Chondrocyte (in vitro differentiated cells): ENCODE results near the gene KRTAP10-10. TPM values are rescaled to one million over a fixed set of nuclear protein-coding genes. Genes with fewer than 3 reads are reported as not detected.

Source experiments
- DNase-seq: peaks from one replicate; pipeline ENCODE4 v3.0.0; 2021; ENCODE audit warnings: mixed read lengths, low spot score
- H3K27ac Mint-ChIP-seq: one replicate; pipeline ENCODE4 v1.8.0; 2021; ENCODE audit warnings: mild to moderate bottlenecking, moderate library complexity, mixed read lengths; ENCODE audit not compliant: unreplicated experiment
- H3K27me3 Mint-ChIP-seq: 2 replicates; pipeline ENCODE4 v1.8.0; 2021; ENCODE audit warnings: low read depth, mixed read lengths
- H3K36me3 Mint-ChIP-seq: 2 replicates; pipeline ENCODE4 v1.8.0; 2021; ENCODE audit warnings: low read depth, mixed read lengths
- H3K4me1 Mint-ChIP-seq: 2 replicates; pipeline ENCODE4 v1.8.0; 2021; ENCODE audit warnings: low read depth, mild to moderate bottlenecking, mixed read lengths
- H3K4me3 Mint-ChIP-seq: one replicate; pipeline ENCODE4 v1.8.0; 2021; ENCODE audit warnings: mild to moderate bottlenecking, moderate library complexity, mixed read lengths; ENCODE audit not compliant: unreplicated experiment
- H3K9me3 Mint-ChIP-seq: 2 replicates; pipeline ENCODE4 v1.8.0; 2021; ENCODE audit warnings: low read depth, mixed read lengths
- CTCF ChIP-seq: fragments of 200-600 bp; sonication (generic); IDR thresholded peaks from 2 replicates; pipeline ENCODE4 v1.5.0; 2021; ENCODE audit warnings: antibody characterized with exemption, mild to moderate bottlenecking, moderate library complexity
- total RNA-seq: library from RNA; stranded (reverse); gene quantifications from 3 replicates; pipeline ENCODE4 v1.2.1, GENCODE V29; 2021

KRTAP10-10 gene
- total RNA-seq, 1 donor from 2014 or later: not detected

- TF ChIP-seq CTCF: no peak
- no peaks in the 10 kb centered on the region for H3K9me3 Mint-ChIP-seq
- H3K36me3 Mint-ChIP-seq: peaks cover 4% of the 10 kb centered on the region
- no peaks in the 10 kb centered on the region for H3K4me1 Mint-ChIP-seq
- H3K4me3 Mint-ChIP-seq: no peak overlapping the region
- no peak for DNase-seq
- H3K27me3 Mint-ChIP-seq: peaks cover 73% of the 10 kb centered on the region
- H3K27ac Mint-ChIP-seq: no peak overlapping the region
These were observed 49.0 kb downstream of the KRTAP10-10 start for GRCh38 chr21:44686000-44686781.

- Mint-ChIP-seq H3K27ac (no peak overlapping the region), H3K4me1 (no peaks in the 10 kb centered on the region), H3K27me3 (peaks cover 70% of the 10 kb centered on the region), H3K9me3 (no peaks in the 10 kb centered on the region), H3K36me3 (peaks cover 4% of the 10 kb centered on the region), H3K4me3 (no peak overlapping the region)
- DNase-seq: no peak
- no peak for TF ChIP-seq CTCF
These were observed 49.8 kb downstream of the KRTAP10-10 start for GRCh38 chr21:44686843-44687561.

GRCh38 chr21:44687671-44688070 is 50.5 kb downstream of the KRTAP10-10 start:
- TF ChIP-seq CTCF: no peak
- peaks cover 63% of the 10 kb centered on the region for H3K27me3 Mint-ChIP-seq
- DNase-seq: no peak
- H3K4me1 Mint-ChIP-seq: no peaks in the 10 kb centered on the region
- no peak overlapping the region for H3K27ac Mint-ChIP-seq
- H3K9me3 Mint-ChIP-seq: peaks cover 4% of the 10 kb centered on the region
- peaks cover 4% of the 10 kb centered on the region for H3K36me3 Mint-ChIP-seq
- no peak overlapping the region for H3K4me3 Mint-ChIP-seq

Other genes starting within 250 kb of the KRTAP10-10 start
- 3.3 to 8.0 TPM (median 7.4 TPM) in 3 replicates for gene LRRC3, start 181.8 kb upstream of the KRTAP10-10 start, total RNA-seq
- not detected in 3 replicates for gene KRTAP10-1, start 97.2 kb upstream of the KRTAP10-10 start, total RNA-seq
- gene KRTAP10-2, start 85.9 kb upstream of the KRTAP10-10 start, total RNA-seq: not detected in 3 replicates
- gene KRTAP10-3, start 78.6 kb upstream of the KRTAP10-10 start, total RNA-seq: not detected in 3 replicates
- gene KRTAP10-4, start 63.6 kb upstream of the KRTAP10-10 start, total RNA-seq: not detected in 3 replicates
- not detected in 3 replicates for gene KRTAP10-5, start 56.8 kb upstream of the KRTAP10-10 start, total RNA-seq
- not detected in 3 replicates for gene KRTAP10-6, start 44.9 kb upstream of the KRTAP10-10 start, total RNA-seq
- not detected in 3 replicates for gene KRTAP10-7, start 36.8 kb upstream of the KRTAP10-10 start, total RNA-seq
- not detected in 3 replicates for gene KRTAP10-8, start 25.3 kb upstream of the KRTAP10-10 start, total RNA-seq
- not detected in 3 replicates for gene KRTAP10-9, start 10.3 kb upstream of the KRTAP10-10 start, total RNA-seq
- gene KRTAP10-11, start 9.1 kb downstream of the KRTAP10-10 start, total RNA-seq: not detected in 3 replicates
- gene KRTAP12-4, start 17.3 kb downstream of the KRTAP10-10 start, total RNA-seq: not detected in 3 replicates
- not detected in 3 replicates for gene KRTAP12-3, start 20.6 kb downstream of the KRTAP10-10 start, total RNA-seq
- gene KRTAP12-2, start 29.6 kb downstream of the KRTAP10-10 start, total RNA-seq: not detected in 3 replicates
- gene KRTAP12-1, start 44.8 kb downstream of the KRTAP10-10 start, total RNA-seq: not detected in 3 replicates
- not detected in 3 replicates for gene KRTAP10-12, start 59.8 kb downstream of the KRTAP10-10 start, total RNA-seq
- gene TSPEAR, start 74.2 kb downstream of the KRTAP10-10 start, total RNA-seq: 0.15 to 0.38 TPM in 2 of 3 replicates, not detected in the other
- 48.5 to 75.5 TPM (median 54.8 TPM) in 3 replicates for gene UBE2G2, start 164.5 kb downstream of the KRTAP10-10 start, total RNA-seq
- 51.3 to 60.3 TPM (median 52.3 TPM) in 3 replicates for gene SUMO3, start 180.7 kb downstream of the KRTAP10-10 start, total RNA-seq
- gene PTTG1IP, start 236.3 kb downstream of the KRTAP10-10 start, total RNA-seq: 225 to 333 TPM (median 329 TPM) in 3 replicates